Activated CD8-positive, alpha-beta memory T cell treated with anti-CD3 and anti-CD28 coated beads, Interleukin-2, amount 10 ng/mL, durations not matched to agents 7 days and 5 days (primary cell): ENCODE results near the gene UBQLN1. TPM values are rescaled to one million over a fixed set of nuclear protein-coding genes. Genes with fewer than 3 reads are reported as not detected.
"Not testable (repeated sequence)": the region's sequence is repeated elsewhere in the genome, so short reads cannot be mapped to it uniquely, and the experiment has no call there.

Experiments used
- ATAC-seq: fragments of 150-1000 bp; cut with Tn5 transposase; one replicate; pipeline ENCODE4 v1.10.0; 2021; ENCODE audit warnings: moderate library complexity
- CTCF ChIA-PET: fragments of 350-600 bp; sonication (Branson Sonifier 250); formaldehyde crosslinking; loops from one replicate; lab custom pipeline; 2021; ENCODE audit warnings: antibody characterized with exemption; lab: Charles Lee
- DNase-seq: peaks from one replicate; pipeline ENCODE4 v3.0.0-alpha.2; 2020
- H3K27ac Mint-ChIP-seq: one replicate; pipeline ENCODE4 v1.8.0; 2021; ENCODE audit warnings: mild to moderate bottlenecking, mixed read lengths
- H3K27me3 Mint-ChIP-seq: one replicate; pipeline ENCODE4 v1.8.0; 2021; ENCODE audit warnings: mixed read lengths
- H3K36me3 Mint-ChIP-seq: one replicate; pipeline ENCODE4 v1.8.0; 2021; ENCODE audit warnings: mild to moderate bottlenecking, mixed read lengths
- H3K4me1 Mint-ChIP-seq: one replicate; pipeline ENCODE4 v1.8.0; 2021; ENCODE audit warnings: mixed read lengths
- H3K4me3 Mint-ChIP-seq: one replicate; pipeline ENCODE4 v1.8.0; 2021; ENCODE audit warnings: mild to moderate bottlenecking, moderate library complexity, mixed read lengths
- H3K9me3 Mint-ChIP-seq: one replicate; pipeline ENCODE4 v1.8.0; 2022; ENCODE audit warnings: low read depth, mixed read lengths
- total RNA-seq, 2 experiments: library from RNA; stranded (reverse); gene quantifications; one replicate each; pipeline ENCODE4 v1.2.3, GENCODE V29; 2021

UBQLN1 gene
- total RNA-seq, 2 experiments from 2014 or later = 90.3 to 100.0 TPM

- CTCF ChIA-PET = interaction anchor here (0.8 to 2.2 kb wide), 4 partner anchors 11 to 265 kb away, joined by 3 to 11 read pairs (median 6); partner anchors contain the start of gene IDNK
- peak overlapping the region; percentile 86 for H3K4me3 Mint-ChIP-seq
- peak overlapping the region; percentile 99 for H3K27ac Mint-ChIP-seq
- H3K36me3 Mint-ChIP-seq = peaks cover 24% of the 10 kb centered on the region
- ATAC-seq (peak; percentile 24), DNase-seq (peak; percentile 79)
- no peaks in the 10 kb centered on the region for H3K27me3 Mint-ChIP-seq
- H3K4me1 Mint-ChIP-seq = peaks cover 40% of the 10 kb centered on the region
- H3K9me3 Mint-ChIP-seq = no peaks in the 10 kb centered on the region
Observed at GRCh38 chr9:83708515-83709158, 879 bp upstream of the UBQLN1 start.

GRCh38 chr9:83707518-83707767 lies 315 bp downstream of the UBQLN1 start:
- ATAC-seq = peak; percentile 73
- H3K4me3 Mint-ChIP-seq = peak overlapping the region; percentile 86
- no peaks in the 10 kb centered on the region for H3K27me3 Mint-ChIP-seq
- peak overlapping the region; percentile 99 for H3K27ac Mint-ChIP-seq
- DNase-seq = no peak
- H3K9me3 Mint-ChIP-seq = no peaks in the 10 kb centered on the region
- peaks cover 28% of the 10 kb centered on the region for H3K36me3 Mint-ChIP-seq
- peaks cover 45% of the 10 kb centered on the region for H3K4me1 Mint-ChIP-seq
- CTCF ChIA-PET = interaction anchor here (0.9 to 2.2 kb wide), 3 partner anchors 58 to 213 kb away, joined by 3 to 8 read pairs (median 6); partner anchors contain the start of genes IDNK and KIF27

GRCh38 chr9:83706676-83707517 lies 861 bp downstream of the UBQLN1 start:
- Mint-ChIP-seq H3K9me3 (no peaks in the 10 kb centered on the region), H3K4me1 (peaks cover 49% of the 10 kb centered on the region), H3K27ac (peak overlapping the region; percentile 99), H3K4me3 (peak overlapping the region; percentile 86), H3K27me3 (no peaks in the 10 kb centered on the region), H3K36me3 (peaks cover 31% of the 10 kb centered on the region)
- CTCF ChIA-PET = interaction anchor here (0.9 to 2.2 kb wide), 3 partner anchors 58 to 214 kb away, joined by 3 to 8 read pairs (median 6); partner anchors contain the start of genes IDNK and KIF27
- ATAC-seq (peak; percentile 34), DNase-seq (peak; percentile 87)

GRCh38 chr9:83705219-83705651 lies 2.5 kb downstream of the UBQLN1 start:
- not testable (repeated sequence) for H3K27me3 Mint-ChIP-seq, ATAC-seq, H3K9me3 Mint-ChIP-seq
- DNase-seq = peak; percentile 54
- CTCF ChIA-PET = interaction anchor here (0.7 to 1.1 kb wide), 2 partner anchors 25 to 82 kb away, joined by 3 read pairs; partner anchors contain the start of gene IDNK
- Mint-ChIP-seq H3K4me1 (peaks cover 59% of the 10 kb centered on the region), H3K27ac (peak overlapping the region; percentile 99), H3K4me3 (peak overlapping the region; percentile 86), H3K36me3 (peaks cover 35% of the 10 kb centered on the region)

GRCh38 chr9:83701769-83702168 lies 6.0 kb downstream of the UBQLN1 start:
- no peak overlapping the region for H3K27ac Mint-ChIP-seq
- no peaks in the 10 kb centered on the region for H3K27me3 Mint-ChIP-seq
- ATAC-seq = no peak
- CTCF ChIA-PET = interaction anchor here (1.2 kb wide), 1 partner anchor 52 kb away, joined by 5 read pairs; no protein-coding TSS in a partner anchor
- DNase-seq = no peak
- no peaks in the 10 kb centered on the region for H3K9me3 Mint-ChIP-seq
- H3K36me3 Mint-ChIP-seq = peaks cover 38% of the 10 kb centered on the region
- no peak overlapping the region for H3K4me3 Mint-ChIP-seq
- peaks cover 66% of the 10 kb centered on the region for H3K4me1 Mint-ChIP-seq

- CTCF ChIA-PET = interaction anchor here (1.2 kb wide), 1 partner anchor 52 kb away, joined by 5 read pairs; no protein-coding TSS in a partner anchor
- no peaks in the 10 kb centered on the region for H3K9me3 Mint-ChIP-seq
- H3K36me3 Mint-ChIP-seq = peaks cover 34% of the 10 kb centered on the region
- no peak for DNase-seq
- H3K27me3 Mint-ChIP-seq = no peaks in the 10 kb centered on the region
- ATAC-seq = no peak
- no peak overlapping the region for H3K4me3 Mint-ChIP-seq
- H3K27ac Mint-ChIP-seq = no peak overlapping the region
- peaks cover 61% of the 10 kb centered on the region for H3K4me1 Mint-ChIP-seq
Observed at GRCh38 chr9:83701286-83701685, 6.5 kb downstream of the UBQLN1 start.

- Mint-ChIP-seq H3K9me3 (no peaks in the 10 kb centered on the region), H3K27ac (no peak overlapping the region), H3K27me3 (no peaks in the 10 kb centered on the region), H3K4me1 (peaks cover 47% of the 10 kb centered on the region), H3K4me3 (no peak overlapping the region), H3K36me3 (peaks cover 21% of the 10 kb centered on the region)
- no peak for DNase-seq
- CTCF ChIA-PET = interaction anchor here (0.7 to 1.2 kb wide), 3 partner anchors 11 to 75 kb away, joined by 3 read pairs; no protein-coding TSS in a partner anchor
- no peak for ATAC-seq
Observed at GRCh38 chr9:83699615-83700014, 8.1 kb downstream of the UBQLN1 start.

- H3K27ac Mint-ChIP-seq = peak overlapping the region; percentile 19
- peaks cover 48% of the 10 kb centered on the region for H3K4me1 Mint-ChIP-seq
- no peaks in the 10 kb centered on the region for H3K9me3 Mint-ChIP-seq
- CTCF ChIA-PET = interaction anchor here (1.2 kb wide), 2 partner anchors 50 to 75 kb away, joined by 3 read pairs; no protein-coding TSS in a partner anchor
- H3K4me3 Mint-ChIP-seq = peak overlapping the region; percentile 33
- peak; percentile 33 for ATAC-seq
- H3K27me3 Mint-ChIP-seq = no peaks in the 10 kb centered on the region
- no peak for DNase-seq
- H3K36me3 Mint-ChIP-seq = peaks cover 18% of the 10 kb centered on the region
Observed at GRCh38 chr9:83698976-83699585, 8.7 kb downstream of the UBQLN1 start.

- no peaks in the 10 kb centered on the region for H3K27me3 Mint-ChIP-seq
- CTCF ChIA-PET = no interaction called here
- peaks cover 45% of the 10 kb centered on the region for H3K4me1 Mint-ChIP-seq
- no peak for ATAC-seq
- peaks cover 12% of the 10 kb centered on the region for H3K36me3 Mint-ChIP-seq
- DNase-seq = no peak
- H3K4me3 Mint-ChIP-seq = no peak overlapping the region
- no peak overlapping the region for H3K27ac Mint-ChIP-seq
- no peaks in the 10 kb centered on the region for H3K9me3 Mint-ChIP-seq
Observed at GRCh38 chr9:83691492-83691891, 16.3 kb downstream of the UBQLN1 start.

- H3K9me3 Mint-ChIP-seq = no peaks in the 10 kb centered on the region
- DNase-seq (no peak), ATAC-seq (peak; percentile 42)
- H3K27ac Mint-ChIP-seq = no peak overlapping the region
- CTCF ChIA-PET = interaction anchor here (1.2 kb wide), 2 partner anchors 11 to 232 kb away, joined by 3 read pairs; no protein-coding TSS in a partner anchor
- peaks cover 44% of the 10 kb centered on the region for H3K4me1 Mint-ChIP-seq
- peaks cover 13% of the 10 kb centered on the region for H3K36me3 Mint-ChIP-seq
- H3K27me3 Mint-ChIP-seq = no peaks in the 10 kb centered on the region
- H3K4me3 Mint-ChIP-seq = no peak overlapping the region
Observed at GRCh38 chr9:83688921-83689320, 18.8 kb downstream of the UBQLN1 start.

- H3K27me3 Mint-ChIP-seq = no peaks in the 10 kb centered on the region
- H3K4me3 Mint-ChIP-seq = no peak overlapping the region
- CTCF ChIA-PET = no interaction called here
- ATAC-seq (no peak), DNase-seq (no peak)
- H3K27ac Mint-ChIP-seq = no peak overlapping the region
- H3K36me3 Mint-ChIP-seq = peaks cover 36% of the 10 kb centered on the region
- no peaks in the 10 kb centered on the region for H3K9me3 Mint-ChIP-seq
- peaks cover 34% of the 10 kb centered on the region for H3K4me1 Mint-ChIP-seq
Observed at GRCh38 chr9:83681490-83681889, 26.3 kb downstream of the UBQLN1 start.

GRCh38 chr9:83680233-83680632 lies 27.5 kb downstream of the UBQLN1 start:
- H3K4me3 Mint-ChIP-seq = no peak overlapping the region
- CTCF ChIA-PET = interaction anchor here (0.9 kb wide), 1 partner anchor 25 kb away, joined by 3 read pairs; no protein-coding TSS in a partner anchor

GRCh38 chr9:83677596-83677995 lies 30.2 kb downstream of the UBQLN1 start:
- DNase-seq (no peak), ATAC-seq (no peak)
- no peaks in the 10 kb centered on the region for H3K27me3 Mint-ChIP-seq
- CTCF ChIA-PET = interaction anchor here (0.7 to 0.8 kb wide), 2 partner anchors 10 to 28 kb away, joined by 3 read pairs; no protein-coding TSS in a partner anchor
- peaks cover 53% of the 10 kb centered on the region for H3K36me3 Mint-ChIP-seq
- H3K4me1 Mint-ChIP-seq = peaks cover 25% of the 10 kb centered on the region
- no peak overlapping the region for H3K27ac Mint-ChIP-seq
- H3K4me3 Mint-ChIP-seq = no peak overlapping the region
- H3K9me3 Mint-ChIP-seq = no peaks in the 10 kb centered on the region

More at GRCh38 chr9:83680233-83680632, 27.5 kb downstream of the UBQLN1 start:
- DNase-seq = no peak
- no peaks in the 10 kb centered on the region for H3K9me3 Mint-ChIP-seq
- H3K36me3 Mint-ChIP-seq = peaks cover 42% of the 10 kb centered on the region
- ATAC-seq = no peak
- no peaks in the 10 kb centered on the region for H3K27me3 Mint-ChIP-seq
- H3K27ac Mint-ChIP-seq = no peak overlapping the region
- peaks cover 31% of the 10 kb centered on the region for H3K4me1 Mint-ChIP-seq
